HG02623 (cell line): ENCODE measurements around the gene CDH4.

ENCODE experiments used
- ATAC-seq: cut with Tn5 transposase; IDR thresholded peaks from one replicate; pipeline ENCODE4 v1.9.1; 2021; ENCODE audit warnings: moderate library complexity; ENCODE audit not compliant: unreplicated experiment

CDH4 gene

GRCh38 chr20:61528591-61528990 lies 276.5 kb downstream of the CDH4 start:
- no peak for ATAC-seq

DNA sequence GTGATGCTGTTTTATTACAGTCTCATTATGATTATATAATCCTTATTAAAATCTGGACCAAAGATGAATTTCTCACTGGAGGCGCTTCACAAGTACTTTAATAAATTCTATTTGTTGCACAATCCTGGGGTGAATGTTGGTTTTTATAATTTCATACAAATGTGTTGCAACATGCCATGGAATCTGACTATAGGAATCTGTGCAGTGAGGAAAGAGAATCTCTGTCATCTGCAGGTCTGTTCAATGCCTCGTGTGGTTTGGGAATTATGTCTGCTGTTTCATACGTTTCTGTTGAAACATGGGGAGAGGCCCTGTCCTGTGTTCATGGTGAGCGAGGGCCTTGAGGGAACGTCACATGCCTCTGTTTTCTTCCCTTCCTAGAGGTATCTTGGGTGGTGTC lies 277.3 kb downstream of the CDH4 start:
- no peak for ATAC-seq

GRCh38 chr20:61531553-61532345 lies 279.7 kb downstream of the CDH4 start:
- no peak for ATAC-seq

DNA sequence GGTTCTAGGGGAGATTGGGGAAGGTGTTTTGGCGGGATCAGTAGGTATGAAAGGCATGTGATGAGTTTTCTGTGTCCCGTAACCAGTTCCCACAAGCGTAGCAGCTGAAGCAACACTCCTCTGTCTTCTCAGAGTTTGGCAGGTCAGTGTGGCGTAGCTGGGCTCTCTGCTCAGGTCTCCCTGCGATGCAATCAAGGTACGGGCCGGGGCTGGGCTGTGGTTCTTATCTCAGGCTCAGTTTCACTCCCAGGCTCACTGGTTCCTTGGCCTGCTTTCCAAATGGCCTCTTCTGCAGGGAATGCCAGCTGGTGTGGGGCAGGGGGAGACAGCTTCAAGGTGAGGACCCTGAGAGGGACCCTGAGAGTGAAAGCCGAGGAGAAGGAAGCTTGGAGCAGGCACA lies 280.7 kb downstream of the CDH4 start:
- no peak for ATAC-seq

- ATAC-seq: no peak
Observed at GRCh38 chr20:61533231-61533631, 281.2 kb downstream of the CDH4 start.

GRCh38 chr20:61534346-61534745 lies 282.3 kb downstream of the CDH4 start:
- ATAC-seq: no peak

DNA sequence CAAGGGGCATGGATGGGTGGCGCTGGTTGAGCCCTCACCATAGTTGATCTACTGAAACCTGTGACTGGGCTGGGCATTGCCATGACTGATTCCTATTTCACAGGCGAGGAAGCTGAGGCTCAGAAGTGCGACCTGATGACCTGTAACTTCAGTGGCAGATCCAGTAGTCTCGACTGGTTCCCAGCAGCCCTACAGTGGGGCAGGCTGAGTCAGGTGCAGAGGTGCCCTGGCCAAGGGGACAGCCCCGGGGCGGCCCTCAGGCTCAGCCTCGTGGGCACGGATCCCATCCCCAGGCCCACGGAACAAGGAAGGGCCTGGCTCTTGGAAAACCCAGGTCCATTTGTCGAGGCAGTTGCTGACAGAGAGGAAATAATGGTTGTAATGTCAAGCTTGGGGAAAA lies 283.0 kb downstream of the CDH4 start:
- ATAC-seq: no peak

- ATAC-seq: no peak
Observed at GRCh38 chr20:61535536-61535935, 283.5 kb downstream of the CDH4 start.

- ATAC-seq: no peak
Observed at GRCh38 chr20:61535956-61536355, 283.9 kb downstream of the CDH4 start.

DNA sequence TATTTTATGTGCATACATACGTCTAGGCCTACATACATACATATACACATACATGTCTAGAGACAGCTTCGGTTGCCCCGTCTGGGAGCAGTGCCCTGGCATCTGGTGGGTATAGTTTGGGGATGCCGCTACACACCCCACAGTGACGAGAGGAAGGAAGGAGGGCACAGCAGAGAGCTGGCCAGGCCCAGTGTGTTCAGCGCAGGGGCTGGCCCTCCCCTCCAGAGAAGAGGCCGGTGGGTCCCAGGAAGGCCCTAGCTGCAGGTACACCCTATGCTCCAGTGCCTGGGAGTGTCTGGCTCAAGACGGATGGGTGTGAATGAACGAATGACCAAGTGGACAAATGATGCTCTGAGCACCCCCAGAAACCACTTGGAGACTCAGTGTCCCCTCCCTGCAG lies 284.6 kb downstream of the CDH4 start:
- no peak for ATAC-seq

- no peak for ATAC-seq
Observed at GRCh38 chr20:61537239-61538182, 285.4 kb downstream of the CDH4 start.

GRCh38 chr20:61538183-61538942 lies 286.3 kb downstream of the CDH4 start:
- ATAC-seq: no peak

- no peak for ATAC-seq
Observed at GRCh38 chr20:61538943-61539265, 286.8 kb downstream of the CDH4 start.

GRCh38 chr20:61539706-61540360 lies 287.8 kb downstream of the CDH4 start:
- no peak for ATAC-seq

- ATAC-seq: no peak
Observed at GRCh38 chr20:61541537-61541936, 289.5 kb downstream of the CDH4 start.

DNA sequence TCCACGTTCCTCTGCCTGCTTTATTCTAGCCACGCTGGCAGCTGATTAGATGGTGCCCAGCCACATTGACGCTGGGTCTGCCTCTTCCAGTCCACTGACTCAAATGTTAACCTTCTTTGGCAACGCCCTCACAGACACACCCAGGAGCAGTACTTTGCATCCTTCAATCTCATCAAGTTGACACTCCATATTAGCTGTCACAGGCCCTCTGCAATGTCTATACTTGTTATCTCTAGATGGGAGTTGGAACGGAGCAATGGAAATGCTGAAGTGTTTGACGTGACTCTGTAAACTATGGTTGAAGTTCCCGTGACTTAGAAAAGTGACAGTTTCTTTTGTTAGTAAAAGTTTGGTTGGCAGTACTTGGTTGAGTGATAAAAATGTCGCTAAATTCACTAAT lies 291.0 kb downstream of the CDH4 start:
- ATAC-seq: no peak

GRCh38 chr20:61543931-61544745 lies 292.1 kb downstream of the CDH4 start:
- no peak for ATAC-seq

- ATAC-seq: no peak
Observed at GRCh38 chr20:61544910-61545889, 293.1 kb downstream of the CDH4 start.

GRCh38 chr20:61546641-61547040 lies 294.6 kb downstream of the CDH4 start:
- ATAC-seq: no peak
